ENCODE data around the gene LRP11. TPM values are rescaled to one million over a fixed set of nuclear protein-coding genes. Genes with fewer than 3 reads are reported as not detected.
"Not testable (repeated sequence)": the region's sequence is repeated elsewhere in the genome, so short reads cannot be mapped to it uniquely, and the experiment has no call there.

Gene LRP11
- polyA plus RNA-seq, 3 donors, result 0.20 to 0.41 (median 0.32) TPM

DNA sequence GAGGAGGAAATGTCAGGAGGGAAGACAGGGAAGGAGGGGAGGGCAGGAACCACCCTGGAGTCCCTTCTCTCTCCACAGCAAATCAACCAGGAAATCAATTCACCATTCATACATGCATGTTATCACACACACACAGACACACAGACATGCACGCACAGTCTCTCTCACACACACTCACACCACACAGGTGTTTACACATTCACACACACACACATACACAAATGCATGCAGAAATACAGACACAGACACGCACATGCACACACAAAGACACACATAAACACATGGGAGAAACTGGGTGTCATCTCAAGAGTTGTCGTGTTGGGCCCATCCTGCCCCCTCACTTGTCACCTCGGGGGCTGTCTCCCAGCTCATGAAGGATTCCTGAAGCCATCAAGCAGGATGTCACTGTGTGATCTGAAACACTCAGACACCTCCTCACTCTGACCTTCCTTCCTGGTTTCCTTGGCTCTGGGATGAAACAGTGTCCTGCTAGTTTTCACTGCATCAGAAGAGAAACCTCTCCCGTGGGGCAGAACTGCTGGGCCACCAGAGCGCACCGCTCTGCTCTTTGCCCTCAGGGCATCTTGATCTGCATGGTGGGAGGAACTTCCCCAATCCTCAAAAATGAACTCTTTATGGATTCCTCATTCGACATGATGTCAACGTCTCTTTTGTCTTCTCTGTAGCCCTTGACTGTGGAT is 49.5 kb upstream of the LRP11 start:
- Mint-ChIP-seq H3K4me3 (no peak overlapping the region), H3K27me3 (ENCODE audit: low read depth in 3 of 3) (peaks cover 7 to 13% (median 13%) of the 10 kb centered on the region in 3 donors), H3K36me3 (no peaks in the 10 kb centered on the region), H3K9me3 (peaks cover 3 to 5% (median 4%) of the 10 kb centered on the region in 7 donors), H3K27ac (no peak overlapping the region), H3K4me1 (no peaks in the 10 kb centered on the region)
- 86% methylated on average over 8 of the region's 9 CpGs for WGBS (ENCODE audit: insufficient coverage)
- H3K4me2 ChIP-seq (replicated peaks; ENCODE audit: extremely low read depth, low read length, poor library complexity, severe bottlenecking), result no peak overlapping the region
- no peaks in the 10 kb centered on the region for H3K36me3 ChIP-seq (replicated peaks in 1 of 2; ENCODE audit: control insufficient read depth in 1 of 2, insufficient read depth in 2 of 2, low read length in 2 of 2)
- TF ChIP-seq, protein P1, sequence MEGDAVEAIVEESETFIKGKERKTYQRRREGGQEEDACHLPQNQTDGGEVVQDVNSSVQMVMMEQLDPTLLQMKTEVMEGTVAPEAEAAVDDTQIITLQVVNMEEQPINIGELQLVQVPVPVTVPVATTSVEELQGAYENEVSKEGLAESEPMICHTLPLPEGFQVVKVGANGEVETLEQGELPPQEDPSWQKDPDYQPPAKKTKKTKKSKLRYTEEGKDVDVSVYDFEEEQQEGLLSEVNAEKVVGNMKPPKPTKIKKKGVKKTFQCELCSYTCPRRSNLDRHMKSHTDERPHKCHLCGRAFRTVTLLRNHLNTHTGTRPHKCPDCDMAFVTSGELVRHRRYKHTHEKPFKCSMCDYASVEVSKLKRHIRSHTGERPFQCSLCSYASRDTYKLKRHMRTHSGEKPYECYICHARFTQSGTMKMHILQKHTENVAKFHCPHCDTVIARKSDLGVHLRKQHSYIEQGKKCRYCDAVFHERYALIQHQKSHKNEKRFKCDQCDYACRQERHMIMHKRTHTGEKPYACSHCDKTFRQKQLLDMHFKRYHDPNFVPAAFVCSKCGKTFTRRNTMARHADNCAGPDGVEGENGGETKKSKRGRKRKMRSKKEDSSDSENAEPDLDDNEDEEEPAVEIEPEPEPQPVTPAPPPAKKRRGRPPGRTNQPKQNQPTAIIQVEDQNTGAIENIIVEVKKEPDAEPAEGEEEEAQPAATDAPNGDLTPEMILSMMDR (IDR thresholded peaks at IDR 0.05), result no peak
- H3K9ac ChIP-seq (ENCODE audit: insufficient read depth, low read length, poor library complexity, severe bottlenecking), result no peak overlapping the region
- H3K79me2 ChIP-seq (ENCODE audit: insufficient read depth, low read length), result no peaks in the 10 kb centered on the region
- H3K27ac ChIP-seq (ENCODE audit: low read depth in 1 of 2, low read length in 2 of 2), result no peak overlapping the region
- no peak for DNase-seq
- no peaks in the 10 kb centered on the region for H3K27me3 ChIP-seq (ENCODE audit: control insufficient read depth in 2 of 2, insufficient read depth in 2 of 2, low read length in 2 of 2)
- H2AFZ ChIP-seq (ENCODE audit: insufficient read depth, low read depth, low read length, poor library complexity, severe bottlenecking), result no peak overlapping the region
- intact Hi-C loops (cut with micrococcal nuclease), result loop anchor here in 1 of 2 donors (5.0 kb wide), 1 partner anchor 291 kb away; no protein-coding TSS in a partner anchor
- no peaks in the 10 kb centered on the region for H3K4me1 ChIP-seq (ENCODE audit: control insufficient read depth in 1 of 2, insufficient read depth in 2 of 2, low read length in 2 of 2)
- no peak overlapping the region for H3K4me3 ChIP-seq (replicated peaks in 1 of 3; ENCODE audit: low read depth in 2 of 3, low read length in 3 of 3)
- no peaks in the 10 kb centered on the region for H4K20me1 ChIP-seq (ENCODE audit: insufficient read depth, low read length)
- peaks cover 5% of the 10 kb centered on the region in 2 donors for H3K9me3 ChIP-seq (replicated peaks in 1 of 2; ENCODE audit: control insufficient read depth in 1 of 2, insufficient read depth in 1 of 2, low read length in 2 of 2)

DNA sequence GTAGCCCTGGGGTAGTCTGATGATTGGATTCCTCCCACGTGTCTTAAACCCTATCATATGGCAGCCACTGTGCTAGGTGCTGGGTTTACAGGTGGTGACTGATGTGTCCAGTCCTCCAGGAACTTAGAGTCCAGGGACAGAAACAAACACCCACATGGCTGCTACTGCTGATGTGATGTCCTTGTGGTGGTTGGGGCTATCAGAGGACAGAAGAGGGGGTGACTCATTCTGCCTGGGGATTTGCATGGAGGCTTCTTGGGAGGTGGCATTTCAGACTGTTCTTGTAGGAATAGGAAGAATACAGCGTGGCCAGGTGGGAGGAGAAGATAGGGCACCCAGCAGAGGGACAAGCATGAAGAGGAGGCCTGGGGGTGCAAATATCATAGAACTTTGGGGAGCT is 48.9 kb upstream of the LRP11 start:
- Histone ChIP-seq H3K27me3 (ENCODE audit: control insufficient read depth in 2 of 2, insufficient read depth in 2 of 2, low read length in 2 of 2) (no peaks in the 10 kb centered on the region), H3K9ac (ENCODE audit: insufficient read depth, low read length, poor library complexity, severe bottlenecking) (no peak overlapping the region), H3K36me3 (replicated peaks in 1 of 2; ENCODE audit: control insufficient read depth in 1 of 2, insufficient read depth in 2 of 2, low read length in 2 of 2) (no peaks in the 10 kb centered on the region), H3K4me2 (replicated peaks; ENCODE audit: extremely low read depth, low read length, poor library complexity, severe bottlenecking) (no peak overlapping the region), H2AFZ (ENCODE audit: insufficient read depth, low read depth, low read length, poor library complexity, severe bottlenecking) (no peak overlapping the region), H3K4me3 (replicated peaks in 1 of 3; ENCODE audit: low read depth in 2 of 3, low read length in 3 of 3) (no peak overlapping the region), H4K20me1 (ENCODE audit: insufficient read depth, low read length) (no peaks in the 10 kb centered on the region), H3K9me3 (replicated peaks in 1 of 2; ENCODE audit: control insufficient read depth in 1 of 2, insufficient read depth in 1 of 2, low read length in 2 of 2) (peaks cover 9 to 10% of the 10 kb centered on the region in 2 donors), H3K27ac (ENCODE audit: low read depth in 1 of 2, low read length in 2 of 2) (no peak overlapping the region), H3K79me2 (ENCODE audit: insufficient read depth, low read length) (no peaks in the 10 kb centered on the region), H3K4me1 (ENCODE audit: control insufficient read depth in 1 of 2, insufficient read depth in 2 of 2, low read length in 2 of 2) (no peaks in the 10 kb centered on the region)
- intact Hi-C loops (cut with micrococcal nuclease), result loop anchor here in 1 of 2 donors (5.0 kb wide), 1 partner anchor 291 kb away; no protein-coding TSS in a partner anchor
- Mint-ChIP-seq H3K36me3 (peaks cover 0 to under 1% of the 10 kb centered on the region in 2 donors), H3K9me3 (peaks cover 6 to 11% (median 10%) of the 10 kb centered on the region in 7 donors), H3K27me3 (ENCODE audit: low read depth in 3 of 3) (peaks cover 7 to 13% (median 13%) of the 10 kb centered on the region in 3 donors), H3K4me3 (no peak overlapping the region), H3K27ac (no peak overlapping the region), H3K4me1 (no peaks in the 10 kb centered on the region)
- TF ChIP-seq, protein P1 (IDR thresholded peaks at IDR 0.05), result no peak
- DNase-seq, result no peak
- WGBS (ENCODE audit: insufficient coverage), result 88% methylated on average over 1 of the region's 2 CpGs

DNA sequence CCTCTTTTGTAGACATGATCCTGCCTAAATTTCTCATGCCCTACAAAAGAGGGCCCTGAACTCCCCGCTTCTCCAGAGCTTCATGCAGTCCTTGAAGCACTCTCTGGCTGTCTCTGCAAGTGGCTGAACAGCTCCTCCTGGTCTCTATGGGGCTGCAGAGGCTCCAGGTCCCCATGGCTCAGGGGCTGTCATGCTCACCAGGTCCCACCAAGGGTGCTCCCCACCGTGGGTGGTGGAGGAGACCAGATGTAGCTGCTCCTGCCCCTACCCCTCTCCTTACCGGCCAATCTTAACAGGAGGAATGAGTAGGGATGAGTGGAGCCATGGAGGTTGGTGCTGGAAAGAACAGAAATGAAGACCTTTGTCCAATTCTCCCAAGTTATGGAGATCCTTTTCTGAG is 48.5 kb upstream of the LRP11 start:
- Mint-ChIP-seq H3K27me3 (ENCODE audit: low read depth in 3 of 3) (peaks cover 7 to 15% (median 13%) of the 10 kb centered on the region in 3 donors), H3K9me3 (peaks cover 8 to 14% (median 13%) of the 10 kb centered on the region in 7 donors)
- not testable (repeated sequence) for H4K20me1 ChIP-seq (ENCODE audit: insufficient read depth, low read length); H3K27ac Mint-ChIP-seq; H3K36me3 ChIP-seq (replicated peaks in 1 of 2; ENCODE audit: control insufficient read depth in 1 of 2, insufficient read depth in 2 of 2, low read length in 2 of 2); H3K9ac ChIP-seq (ENCODE audit: insufficient read depth, low read length, poor library complexity, severe bottlenecking); H3K9me3 ChIP-seq (replicated peaks in 1 of 2; ENCODE audit: control insufficient read depth in 1 of 2, insufficient read depth in 1 of 2, low read length in 2 of 2); H2AFZ ChIP-seq (ENCODE audit: insufficient read depth, low read depth, low read length, poor library complexity, severe bottlenecking); H3K4me1 ChIP-seq (ENCODE audit: control insufficient read depth in 1 of 2, insufficient read depth in 2 of 2, low read length in 2 of 2); H3K27ac ChIP-seq (ENCODE audit: low read depth in 1 of 2, low read length in 2 of 2); H3K4me3 ChIP-seq (replicated peaks in 1 of 3; ENCODE audit: low read depth in 2 of 3, low read length in 3 of 3); DNase-seq; H3K4me3 Mint-ChIP-seq; H3K4me2 ChIP-seq (replicated peaks; ENCODE audit: extremely low read depth, low read length, poor library complexity, severe bottlenecking); H3K79me2 ChIP-seq (ENCODE audit: insufficient read depth, low read length); H3K27me3 ChIP-seq (ENCODE audit: control insufficient read depth in 2 of 2, insufficient read depth in 2 of 2, low read length in 2 of 2); H3K36me3 Mint-ChIP-seq; H3K4me1 Mint-ChIP-seq
- intact Hi-C loops (cut with micrococcal nuclease), result loop anchor here in 1 of 2 donors (5.0 kb wide), 1 partner anchor 290 kb away; no protein-coding TSS in a partner anchor
- WGBS (ENCODE audit: insufficient coverage), result no CpG with 5 or more reads among the region's 3 CpGs
